ENCODE results near the gene LARGE2. TPM values are rescaled to one million over a fixed set of nuclear protein-coding genes. Genes with fewer than 3 reads are reported as not detected.

Gene LARGE2
- total RNA-seq, 1 donor from 2014 or later = 6.0 TPM

DNA sequence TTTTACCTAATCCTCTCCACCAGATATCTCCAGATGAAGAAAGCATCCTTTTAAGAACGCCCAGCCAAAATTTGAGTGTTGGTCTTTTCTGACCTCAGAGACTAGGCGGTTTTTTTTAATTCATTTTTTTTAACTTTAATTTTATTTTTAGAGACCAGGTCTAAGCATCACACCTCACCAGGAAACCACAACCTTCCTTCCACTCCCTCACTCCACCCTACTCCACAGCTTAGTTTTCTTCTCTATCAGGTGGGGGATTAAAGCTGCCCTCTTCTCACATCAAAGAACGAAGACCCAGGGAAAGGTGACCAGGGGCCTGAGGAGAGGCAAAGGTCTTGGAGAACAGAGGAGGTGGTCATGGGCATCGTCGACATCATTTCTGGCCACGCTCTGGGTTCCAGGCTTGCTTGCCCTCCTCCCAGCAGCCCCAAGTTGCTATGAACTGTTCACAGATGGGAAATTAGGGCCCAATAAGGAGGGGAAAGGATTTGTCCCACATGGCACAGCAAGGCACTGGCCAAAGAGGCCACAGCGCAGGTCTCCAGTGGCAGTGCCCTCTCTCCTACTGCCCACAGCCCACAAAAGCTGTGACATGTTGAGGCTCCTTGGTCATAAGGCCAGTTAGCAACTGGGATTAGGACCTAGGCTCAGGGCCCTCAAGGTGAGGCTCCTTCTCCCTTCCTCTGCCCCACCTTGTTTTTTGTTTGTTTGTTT, 3.3 kb upstream of the LARGE2 start:
- Histone ChIP-seq H3K4me3 (peak overlapping the region; percentile 60), H3K27ac (peak overlapping the region; percentile 82)

DNA sequence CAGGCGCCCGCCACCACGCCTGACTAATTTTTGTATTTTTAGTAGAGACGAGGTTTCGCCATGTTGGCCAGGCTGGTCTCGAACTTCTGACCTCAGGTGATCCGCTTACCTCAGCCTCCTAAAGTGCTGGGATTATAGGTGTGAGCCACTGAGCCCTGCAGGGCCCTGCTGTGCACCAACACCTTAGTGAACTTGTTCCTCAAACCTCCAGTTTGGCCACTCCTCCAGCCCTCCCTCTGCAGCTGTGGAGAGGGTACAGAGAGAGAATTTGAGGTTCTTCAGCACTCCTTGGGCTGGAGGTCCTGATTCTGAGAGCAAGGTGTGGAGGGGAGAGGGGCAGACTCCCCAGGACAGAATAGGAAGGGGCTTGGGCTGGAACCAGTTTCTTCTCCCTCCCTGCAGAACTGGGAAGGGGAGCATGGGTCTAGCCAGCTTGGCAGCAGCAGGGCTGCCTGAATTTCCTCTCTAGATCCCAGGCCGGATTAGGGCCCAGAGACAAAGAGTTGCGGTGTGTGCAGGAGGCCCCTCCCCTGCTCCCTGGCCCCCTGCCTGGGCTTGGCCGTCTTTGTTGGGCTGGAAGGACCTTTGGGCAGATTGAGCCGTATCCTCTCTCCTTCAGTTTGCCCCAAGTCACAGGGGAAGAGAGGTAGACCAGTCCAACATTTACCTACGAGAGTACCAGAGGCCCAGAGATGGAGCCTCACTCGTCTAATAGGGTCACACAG, 2.5 kb upstream of the LARGE2 start:
- Histone ChIP-seq H3K4me1 (peaks cover 20% of the 10 kb centered on the region), H3K27me3 (peaks cover 19% of the 10 kb centered on the region), H3K4me3 (no peak overlapping the region), H3K9me3 (no peaks in the 10 kb centered on the region), H3K36me3 (peaks cover 11% of the 10 kb centered on the region), H3K27ac (no peak overlapping the region)
- peak; percentile 48 for DNase-seq
- intact Hi-C loops (cut with DNase I) = no loop called here
- ATAC-seq = no peak
- TF ChIP-seq, protein P1, sequence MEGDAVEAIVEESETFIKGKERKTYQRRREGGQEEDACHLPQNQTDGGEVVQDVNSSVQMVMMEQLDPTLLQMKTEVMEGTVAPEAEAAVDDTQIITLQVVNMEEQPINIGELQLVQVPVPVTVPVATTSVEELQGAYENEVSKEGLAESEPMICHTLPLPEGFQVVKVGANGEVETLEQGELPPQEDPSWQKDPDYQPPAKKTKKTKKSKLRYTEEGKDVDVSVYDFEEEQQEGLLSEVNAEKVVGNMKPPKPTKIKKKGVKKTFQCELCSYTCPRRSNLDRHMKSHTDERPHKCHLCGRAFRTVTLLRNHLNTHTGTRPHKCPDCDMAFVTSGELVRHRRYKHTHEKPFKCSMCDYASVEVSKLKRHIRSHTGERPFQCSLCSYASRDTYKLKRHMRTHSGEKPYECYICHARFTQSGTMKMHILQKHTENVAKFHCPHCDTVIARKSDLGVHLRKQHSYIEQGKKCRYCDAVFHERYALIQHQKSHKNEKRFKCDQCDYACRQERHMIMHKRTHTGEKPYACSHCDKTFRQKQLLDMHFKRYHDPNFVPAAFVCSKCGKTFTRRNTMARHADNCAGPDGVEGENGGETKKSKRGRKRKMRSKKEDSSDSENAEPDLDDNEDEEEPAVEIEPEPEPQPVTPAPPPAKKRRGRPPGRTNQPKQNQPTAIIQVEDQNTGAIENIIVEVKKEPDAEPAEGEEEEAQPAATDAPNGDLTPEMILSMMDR (IDR thresholded peaks at IDR 0.05) = no peak

More for the DNA sequence above, 3.3 kb upstream of the LARGE2 start:
- intact Hi-C loops (cut with DNase I) = no loop called here
- peak; percentile 41 for DNase-seq
- TF ChIP-seq, protein P1 (IDR thresholded peaks at IDR 0.05) = no peak
- Histone ChIP-seq H3K4me1 (peaks cover 20% of the 10 kb centered on the region), H3K27me3 (peaks cover 19% of the 10 kb centered on the region), H3K36me3 (peaks cover 20% of the 10 kb centered on the region), H3K9me3 (no peaks in the 10 kb centered on the region)
- ATAC-seq = no peak

DNA sequence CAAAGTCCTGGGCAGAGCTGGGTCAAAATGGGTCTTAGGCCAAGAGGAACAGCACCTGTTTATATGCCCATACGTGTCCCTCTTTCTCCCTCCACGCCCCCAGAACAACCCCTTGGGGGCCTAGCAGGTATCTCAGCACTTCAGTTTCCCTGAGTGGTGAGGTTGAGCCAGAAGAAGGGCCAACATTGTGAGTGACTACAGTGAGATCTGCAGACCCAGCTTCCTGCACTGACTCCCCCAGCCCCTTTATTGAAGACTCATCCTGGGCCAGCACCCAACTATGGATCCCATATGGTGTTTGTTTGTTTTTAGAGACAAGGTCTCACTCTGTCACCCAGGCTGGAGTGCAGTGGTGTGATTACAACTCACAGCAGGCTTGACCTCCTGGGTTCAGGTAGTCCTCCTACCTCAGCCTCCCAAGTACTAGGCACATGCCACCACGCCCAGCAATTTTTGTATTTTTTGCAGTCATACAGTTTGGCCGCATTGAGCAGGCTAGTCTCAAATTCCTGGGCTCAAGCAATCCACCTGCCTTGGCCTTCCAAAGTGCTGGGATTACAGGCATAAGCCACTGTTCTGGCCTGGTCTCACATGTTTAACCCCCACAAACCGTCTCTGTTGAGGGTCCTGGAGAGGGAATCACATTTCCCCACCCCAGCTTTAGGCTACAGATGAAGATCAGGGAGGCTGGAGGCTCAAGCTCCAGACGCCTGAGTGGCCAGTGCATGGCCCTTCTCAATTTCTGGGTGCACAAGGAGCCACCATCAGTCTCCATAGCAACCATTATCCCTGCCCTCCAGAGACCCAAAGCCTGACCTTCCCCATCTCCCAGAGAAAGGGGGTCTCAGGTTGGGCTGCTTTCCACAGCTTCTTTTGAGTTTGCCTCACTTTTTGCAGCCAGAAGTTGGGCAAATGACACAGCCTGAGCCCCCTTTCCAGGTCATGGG, 1.7 kb upstream of the LARGE2 start:
- no peak for ATAC-seq
- TF ChIP-seq, protein P1 (IDR thresholded peaks at IDR 0.05) = no peak
- Histone ChIP-seq H3K9me3 (no peaks in the 10 kb centered on the region), H3K27ac (peak overlapping the region; percentile 84), H3K36me3 (peaks cover 3% of the 10 kb centered on the region), H3K4me1 (peaks cover 20% of the 10 kb centered on the region), H3K4me3 (no peak overlapping the region), H3K27me3 (peaks cover 19% of the 10 kb centered on the region)
- peak; percentile 27 for DNase-seq
- intact Hi-C loops (cut with DNase I) = no loop called here

DNA sequence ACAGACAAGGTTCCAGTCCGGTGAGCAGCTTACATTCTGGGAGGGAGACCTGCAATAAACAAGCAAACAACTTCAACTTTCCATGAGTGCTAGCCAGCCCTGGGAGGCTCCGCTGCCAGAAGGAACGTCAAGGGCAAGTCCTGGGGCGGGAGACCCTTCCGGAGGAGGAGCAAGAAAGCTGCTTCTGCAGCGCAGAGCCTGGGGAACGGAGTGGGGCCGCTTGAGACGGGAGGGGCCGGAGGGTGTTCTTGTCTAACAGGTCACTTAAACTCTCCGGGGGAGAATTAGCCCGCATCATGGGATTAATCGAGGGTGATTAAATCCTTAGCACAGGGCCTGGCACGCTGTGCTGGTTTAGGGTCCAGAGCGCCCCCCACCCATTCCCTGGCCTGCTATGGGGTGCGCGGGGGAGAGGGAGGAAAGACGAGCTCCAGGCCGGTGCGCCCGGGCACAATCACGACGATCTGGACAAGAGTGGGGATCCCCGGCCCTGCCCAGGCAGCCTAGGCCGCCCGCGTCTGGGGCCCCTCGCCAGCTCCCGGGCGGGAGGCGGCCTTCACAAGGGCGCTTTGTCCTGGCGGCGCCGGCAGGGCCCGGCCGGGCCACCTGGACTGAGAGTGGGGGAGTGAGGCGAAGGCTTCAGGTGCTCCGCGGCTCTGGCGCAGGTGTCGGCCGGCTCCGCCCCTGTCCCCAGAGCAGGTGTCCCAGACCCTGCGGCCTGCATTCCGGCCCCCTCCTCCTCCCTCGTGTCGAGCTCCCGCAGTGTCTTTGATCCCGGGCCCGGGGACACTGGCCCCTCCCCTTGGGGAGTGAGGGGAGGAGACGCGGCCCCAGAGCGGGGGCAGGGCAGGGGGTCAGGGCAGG, 663 bp upstream of the LARGE2 start:
- Histone ChIP-seq H3K27ac (peak overlapping the region; percentile 84), H3K9me3 (no peaks in the 10 kb centered on the region), H3K4me1 (peaks cover 15% of the 10 kb centered on the region), H3K36me3 (no peaks in the 10 kb centered on the region), H3K27me3 (peaks cover 19% of the 10 kb centered on the region), H3K4me3 (peak overlapping the region; percentile 47)
- DNase-seq = peak; percentile 91
- intact Hi-C loops (cut with DNase I) = no loop called here
- TF ChIP-seq, protein P1 (IDR thresholded peaks at IDR 0.05) = no peak
- peak; percentile 66 for ATAC-seq
